Esophagus squamous epithelium (tissue), 5 donors: ENCODE data around the gene BRD9. TPM values are rescaled to one million over a fixed set of nuclear protein-coding genes. Genes with fewer than 3 reads are reported as not detected.
"Not testable (repeated sequence)": the region's sequence is repeated elsewhere in the genome, so short reads cannot be mapped to it uniquely, and the experiment has no call there.

Experiments
- DNase-seq: peaks from one replicate; lab custom pipeline; 2025; lab: John Stamatoyannopoulos, UW
- H3K27ac ChIP-seq, 4 donors: fragments of 200-600 bp; sonication (generic); one replicate each; pipeline ENCODE4 v1.5.1; 2016 to 2019; ENCODE audit warnings: mild to moderate bottlenecking in 1 of 4
- H3K27me3 ChIP-seq, 4 donors: fragments of 200-600 bp; sonication (generic); 1 replicate in 3 of 4; 2 replicates in 1 of 4; pipeline versions ENCODE4 v1.5.1 to v1.6.0; 2017 to 2021; ENCODE audit warnings: antibody characterized with exemption in 1 of 4
- H3K36me3 ChIP-seq, 3 donors: fragments of 200-600 bp; sonication (generic); one replicate each; pipeline ENCODE4 v1.5.1; 2016 to 2019
- H3K4me1 ChIP-seq, 3 donors: fragments of 200-600 bp; sonication (generic); one replicate each; pipeline ENCODE4 v1.5.1; 2017 to 2019
- H3K4me3 ChIP-seq, 4 donors: fragments of 200-600 bp; sonication (generic); 1 replicate in 3 of 4; 2 replicates in 1 of 4; pipeline ENCODE4 v1.5.1; 2016 to 2019; ENCODE audit warnings: mild to moderate bottlenecking in 2 of 4, moderate library complexity in 1 of 4
- H3K9me3 ChIP-seq, 3 donors: fragments of 200-600 bp; sonication (generic); one replicate each; pipeline ENCODE4 v1.5.1; 2016 to 2019
- CTCF ChIP-seq, 6 experiments: fragments of 450-650 bp in 4 of 6; fragments of 200-600 bp in 2 of 6; sonication (generic) in 2 of 6; IDR thresholded peaks; one replicate each; pipeline ENCODE4 v1.5.1; 2016 to 2019; ENCODE audit warnings: antibody characterized with exemption in 6 of 6, mild to moderate bottlenecking in 4 of 6, moderate library complexity in 4 of 6
- WGBS, 2 donors: methylation state at CpG; one replicate each; pipeline ENCODE4 v1.1.5; 2018; 5-methylcytosine and 5-hydroxymethylcytosine counted together
- intact Hi-C: fragments of 100-400 bp; cut with DNase I; formaldehyde crosslinking; loops from one replicate; pipeline ENCODE4 v1.15.0; 2022
- total RNA-seq, 4 donors: library from RNA; depleted of rRNA; stranded (reverse); fragments of >200 nt; gene quantifications; one replicate each; pipeline ENCODE4 v1.1.0, GENCODE V29; 2016
- donor health status: DM: yes; HTN: yes; CAD: no.

Gene BRD9
- total RNA-seq, 4 donors from 2014 or later, result 16.1 to 35.7 (median 22.3) TPM

GRCh38 chr5:843371-843770 lies 49.2 kb downstream of the BRD9 start:
- H3K27ac ChIP-seq, H3K36me3 ChIP-seq, DNase-seq, H3K4me3 ChIP-seq, H3K27me3 ChIP-seq, H3K9me3 ChIP-seq: not testable (repeated sequence)
- H3K4me1 ChIP-seq, result peaks cover 0 to 21% (median 8%) of the 10 kb centered on the region in 3 donors
- intact Hi-C loops, result loop anchor here (5.0 kb wide), 1 partner anchor 86 kb away; no protein-coding TSS in a partner anchor
- WGBS, 2 donors, result no CpG with 5 or more reads among the region's 26 CpGs

- DNase-seq, H3K27ac ChIP-seq: not testable (repeated sequence)
- intact Hi-C loops, result loop anchor here (5.0 kb wide), 1 partner anchor 85 kb away; no protein-coding TSS in a partner anchor
Measured at GRCh38 chr5:842402-843221, 50.0 kb downstream of the BRD9 start.

GRCh38 chr5:841531-842401 lies 50.8 kb downstream of the BRD9 start:
- intact Hi-C loops, result loop anchor here (5.0 kb wide), 1 partner anchor 84 kb away; no protein-coding TSS in a partner anchor
- peaks cover 0 to 35% (median 8%) of the 10 kb centered on the region in 3 donors for H3K4me1 ChIP-seq
- not testable (repeated sequence) for H3K27ac ChIP-seq, H3K4me3 ChIP-seq, H3K36me3 ChIP-seq, DNase-seq, H3K9me3 ChIP-seq, H3K27me3 ChIP-seq
- WGBS, 2 donors, result 80 to 85% methylated on average over 5 to 10 of the region's 15 CpGs

More at GRCh38 chr5:842402-843221, 50.0 kb downstream of the BRD9 start:
- WGBS, 2 donors, result 86 to 92% methylated on average over 18 to 20 of the region's 32 CpGs
- not testable (repeated sequence) for H3K36me3 ChIP-seq, H3K9me3 ChIP-seq, H3K27me3 ChIP-seq, H3K4me3 ChIP-seq
- peaks cover 0 to 27% (median 8%) of the 10 kb centered on the region in 3 donors for H3K4me1 ChIP-seq

GRCh38 chr5:840974-841435 lies 51.6 kb downstream of the BRD9 start:
- not testable (repeated sequence) for H3K27me3 ChIP-seq, H3K9me3 ChIP-seq, H3K27ac ChIP-seq, H3K36me3 ChIP-seq, DNase-seq, H3K4me3 ChIP-seq
- 65 to 72% methylated on average over 3 to 4 of the region's 10 CpGs for WGBS, 2 donors
- intact Hi-C loops, result loop anchor here (5.0 kb wide), 1 partner anchor 84 kb away; no protein-coding TSS in a partner anchor
- peaks cover 0 to 37% (median 8%) of the 10 kb centered on the region in 3 donors for H3K4me1 ChIP-seq

- H3K4me3 ChIP-seq, DNase-seq, H3K27ac ChIP-seq, H3K36me3 ChIP-seq, H3K9me3 ChIP-seq, H3K27me3 ChIP-seq: not testable (repeated sequence)
- H3K4me1 ChIP-seq, result peaks cover 0 to 37% (median 8%) of the 10 kb centered on the region in 3 donors
- intact Hi-C loops, result loop anchor here (5.0 kb wide), 1 partner anchor 83 kb away; no protein-coding TSS in a partner anchor
- WGBS, 2 donors, result 75 to 81% methylated on average over 17 to 19 of the region's 21 CpGs
Measured at GRCh38 chr5:840118-840973, 52.3 kb downstream of the BRD9 start.

GRCh38 chr5:838431-838851 lies 54.2 kb downstream of the BRD9 start:
- H3K27ac ChIP-seq, H3K4me3 ChIP-seq, H3K27me3 ChIP-seq, DNase-seq, intact Hi-C loops, H3K9me3 ChIP-seq, H3K36me3 ChIP-seq: not testable (repeated sequence)
- peak in 1 of 6 experiments; percentile 6 for TF ChIP-seq CTCF (IDR thresholded peaks at IDR 0.05)
- 71 to 95% methylated on average over 3 to 4 of the region's 10 CpGs for WGBS, 2 donors
- peaks cover 0 to 37% (median 8%) of the 10 kb centered on the region in 3 donors for H3K4me1 ChIP-seq

- peaks cover 0 to 37% (median 8%) of the 10 kb centered on the region in 3 donors for H3K4me1 ChIP-seq
- H3K36me3 ChIP-seq, H3K27ac ChIP-seq, H3K27me3 ChIP-seq, H3K9me3 ChIP-seq, intact Hi-C loops, H3K4me3 ChIP-seq, DNase-seq: not testable (repeated sequence)
- no CpG with 5 or more reads among the region's 14 CpGs for WGBS, 2 donors
Measured at GRCh38 chr5:837621-838121, 54.9 kb downstream of the BRD9 start.

- H3K27me3 ChIP-seq, H3K27ac ChIP-seq, H3K9me3 ChIP-seq, DNase-seq, H3K4me3 ChIP-seq, intact Hi-C loops, H3K36me3 ChIP-seq: not testable (repeated sequence)
- peaks cover 0 to 30% (median 8%) of the 10 kb centered on the region in 3 donors for H3K4me1 ChIP-seq
- WGBS, 2 donors, result 58 to 71% methylated on average over 7 of the region's 7 CpGs
Measured at GRCh38 chr5:835933-836612, 56.5 kb downstream of the BRD9 start.

GRCh38 chr5:834013-834412 lies 58.6 kb downstream of the BRD9 start:
- H3K9me3 ChIP-seq, H3K4me3 ChIP-seq, intact Hi-C loops, DNase-seq, H3K27ac ChIP-seq, H3K36me3 ChIP-seq, H3K27me3 ChIP-seq: not testable (repeated sequence)
- peaks cover 0 to 20% (median 0%) of the 10 kb centered on the region in 3 donors for H3K4me1 ChIP-seq
- whole genome bisulfite sequencing, 2 donors, result 81 to 86% methylated on average over 2 of the region's 2 CpGs

- DNase-seq, H3K36me3 ChIP-seq: not testable (repeated sequence)
Measured at GRCh38 chr5:828194-828593, 64.4 kb downstream of the BRD9 start.

More at GRCh38 chr5:828194-828593, 64.4 kb downstream of the BRD9 start:
- H3K4me3 ChIP-seq, H3K9me3 ChIP-seq, H3K27me3 ChIP-seq, intact Hi-C loops, H3K27ac ChIP-seq, H3K4me1 ChIP-seq: not testable (repeated sequence)
- WGBS, 2 donors, result 100% methylated on average over 1 to 2 of the region's 19 CpGs
